CD14-positive monocyte (primary cell): ENCODE data around the gene ARHGEF11. TPM values are rescaled to one million over a fixed set of nuclear protein-coding genes. Genes with fewer than 3 reads are reported as not detected.

Source experiments
- DNase-seq, 3 donors: peaks; one replicate each; pipeline ENCODE4 v3.0.0-alpha.2; 2011 to 2022
- H2AFZ ChIP-seq: 2 replicates; pipeline ENCODE4 v1.6.0; 2012; ENCODE audit warnings: mild to moderate bottlenecking, low read depth, low read length, inconsistent platforms; ENCODE audit not compliant: insufficient read depth, poor library complexity, severe bottlenecking
- H3K27ac ChIP-seq, 2 donors: 1 replicate in 1 of 2; 2 replicates in 1 of 2; pipeline ENCODE4 v1.5.1; 2012 to 2013; ENCODE audit warnings: low read length in 2 of 2, control low read depth in 1 of 2, inconsistent platforms in 1 of 2, low read depth in 1 of 2, mild to moderate bottlenecking in 1 of 2
- H3K27me3 ChIP-seq, 2 donors: one replicate each; pipeline versions ENCODE4 v1.6.0 to v1.6.1; 2011 to 2013; ENCODE audit warnings: low read length in 2 of 2; ENCODE audit not compliant: control insufficient read depth in 2 of 2, insufficient read depth in 2 of 2
- H3K36me3 ChIP-seq, 2 donors: replicated peaks in 1 of 2; 1 replicate in 1 of 2; 2 replicates in 1 of 2; pipeline versions ENCODE4 v1.5.1 to v1.6.1; 2012 to 2013; ENCODE audit warnings: low read length in 2 of 2, control low read depth in 1 of 2, inconsistent platforms in 1 of 2, mild to moderate bottlenecking in 1 of 2; ENCODE audit not compliant: insufficient read depth in 2 of 2, control insufficient read depth in 1 of 2
- H3K4me1 ChIP-seq, 2 donors: 1 replicate in 1 of 2; 2 replicates in 1 of 2; pipeline versions ENCODE4 v1.5.1 to v1.6.1; 2012 to 2013; ENCODE audit warnings: low read length in 2 of 2, control low read depth in 1 of 2, inconsistent platforms in 1 of 2, mild to moderate bottlenecking in 1 of 2, moderate library complexity in 1 of 2; ENCODE audit not compliant: insufficient read depth in 2 of 2, control insufficient read depth in 1 of 2
- H3K4me2 ChIP-seq: replicated peaks from 2 replicates; pipeline ENCODE3; 2012; ENCODE audit warnings: low read length, moderate library complexity, mild to moderate bottlenecking; ENCODE audit not compliant: poor library complexity, severe bottlenecking; ENCODE audit errors: extremely low read depth
- H3K4me3 ChIP-seq, 3 experiments: fragments of 200-600 bp in 1 of 3; sonication (generic) in 1 of 3; replicated peaks in 1 of 3; 1 replicate in 2 of 3; 2 replicates in 1 of 3; pipeline ENCODE4 v1.5.1; 2011 to 2013; ENCODE audit warnings: low read length in 3 of 3, mild to moderate bottlenecking in 3 of 3, control low read depth in 2 of 3, low read depth in 2 of 3, inconsistent platforms in 1 of 3, moderate library complexity in 1 of 3
- H3K79me2 ChIP-seq: 2 replicates; pipeline ENCODE4 v1.6.0; 2012; ENCODE audit warnings: mild to moderate bottlenecking, control low read depth, inconsistent platforms, low read length, moderate library complexity; ENCODE audit not compliant: insufficient read depth
- H3K9ac ChIP-seq: 2 replicates; pipeline ENCODE4 v1.6.0; 2017; ENCODE audit warnings: low read length, mild to moderate bottlenecking; ENCODE audit not compliant: insufficient read depth, poor library complexity, severe bottlenecking
- H3K9me3 ChIP-seq, 2 donors: replicated peaks in 1 of 2; 1 replicate in 1 of 2; 2 replicates in 1 of 2; pipeline versions ENCODE4 v1.5.1 to v1.6.1; 2012 to 2013; ENCODE audit warnings: low read length in 2 of 2, control low read depth in 1 of 2; ENCODE audit not compliant: control insufficient read depth in 1 of 2, insufficient read depth in 1 of 2
- H4K20me1 ChIP-seq: 2 replicates; pipeline ENCODE4 v1.6.0; 2012; ENCODE audit warnings: mild to moderate bottlenecking, low read length, control low read depth, moderate library complexity; ENCODE audit not compliant: insufficient read depth
- H3K27ac Mint-ChIP-seq, 7 donors: one replicate each; pipeline ENCODE4 v1.8.0; 2020; ENCODE audit warnings: mild to moderate bottlenecking in 7 of 7, mixed read lengths in 7 of 7, moderate library complexity in 6 of 7, inconsistent platforms in 2 of 7
- H3K27me3 Mint-ChIP-seq, 3 donors: one replicate each; pipeline ENCODE4 v1.8.0; 2021 to 2022; ENCODE audit warnings: low read depth in 3 of 3, mild to moderate bottlenecking in 3 of 3, mixed read lengths in 3 of 3, moderate library complexity in 3 of 3, inconsistent platforms in 1 of 3
- H3K36me3 Mint-ChIP-seq, 2 donors: one replicate each; pipeline ENCODE4 v1.8.0; 2020; ENCODE audit warnings: mixed read lengths in 2 of 2, inconsistent platforms in 1 of 2, mild to moderate bottlenecking in 1 of 2
- H3K4me1 Mint-ChIP-seq: one replicate; pipeline ENCODE4 v1.8.0; 2020; ENCODE audit warnings: mild to moderate bottlenecking, mixed read lengths
- H3K4me3 Mint-ChIP-seq, 2 donors: one replicate each; pipeline ENCODE4 v1.8.0; 2020; ENCODE audit warnings: mild to moderate bottlenecking in 2 of 2, mixed read lengths in 2 of 2, moderate library complexity in 1 of 2
- H3K9me3 Mint-ChIP-seq, 7 donors: one replicate each; pipeline ENCODE4 v1.8.0; 2020 to 2022; ENCODE audit warnings: mixed read lengths in 7 of 7, mild to moderate bottlenecking in 6 of 7, moderate library complexity in 6 of 7, inconsistent platforms in 2 of 7
- WGBS: methylation state at CpG from one replicate; pipeline ENCODE4 v1.1.5; 2013; ENCODE audit warnings: missing lambda C conversion rate; ENCODE audit not compliant: insufficient coverage; 5-methylcytosine and 5-hydroxymethylcytosine counted together
- intact Hi-C, 2 donors: fragments of 100-400 bp; cut with micrococcal nuclease; formaldehyde crosslinking; loops; one replicate each; pipeline versions ENCODE4 v1.15.0 to v1.15.1; 2023
- polyA plus RNA-seq, 3 donors: library from polyadenylated mRNA; depleted of rRNA in 1 of 3; unstranded in 2 of 3; stranded (reverse) in 1 of 3; fragments of 300-500 nt in 2 of 3; fragments of >200 nt in 1 of 3; fragmentation: Illumina TruSeq in 2 of 3; gene quantifications; 1 replicate in 2 of 3; 2 replicates in 1 of 3; pipeline ENCODE4 v1.2.3, GENCODE V29; 2012 to 2021
- TF ChIP-seq, protein P1 (sequence below): fragments of 200-600 bp; IDR thresholded peaks from one replicate; pipeline ENCODE4 v1.8.0; 2022; ENCODE audit warnings: antibody characterized with exemption, mild to moderate bottlenecking

Gene ARHGEF11
- polyA plus RNA-seq, 3 donors, result 17.0 to 78.5 (median 17.7) TPM

DNA sequence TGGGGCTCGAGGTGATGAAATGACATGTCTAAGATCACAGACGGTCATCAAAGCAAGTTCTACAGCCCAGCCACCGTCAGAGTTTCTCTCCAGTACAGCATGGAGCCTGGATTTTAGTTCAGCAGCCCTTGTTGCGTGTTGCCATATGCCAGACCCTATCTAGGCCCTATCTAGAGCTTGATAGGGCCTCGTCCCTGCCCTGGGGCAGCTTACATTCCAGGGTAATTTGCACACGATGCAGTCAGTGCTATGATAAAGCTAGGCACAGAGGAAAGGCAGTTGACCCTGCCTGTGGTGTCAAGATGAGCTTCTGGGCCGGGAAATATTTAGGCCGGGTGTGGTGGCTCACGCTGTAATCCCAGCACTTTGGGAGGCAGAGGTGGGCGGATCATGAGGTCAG lies 35.2 kb upstream of the ARHGEF11 start:
- Histone ChIP-seq H3K79me2 (no peaks in the 10 kb centered on the region), H3K9ac (no peak overlapping the region), H3K27ac (no peak overlapping the region), H3K36me3 (no peaks in the 10 kb centered on the region), H3K4me1 (peaks cover 10 to 11% of the 10 kb centered on the region in 2 donors), H2AFZ (no peak overlapping the region), H3K9me3 (no peaks in the 10 kb centered on the region), H4K20me1 (no peaks in the 10 kb centered on the region), H3K27me3 (no peaks in the 10 kb centered on the region), H3K4me2 (no peak overlapping the region), H3K4me3 (no peak overlapping the region)
- Mint-ChIP-seq H3K27me3 (peaks cover 3 to 18% (median 4%) of the 10 kb centered on the region in 3 donors), H3K36me3 (no peaks in the 10 kb centered on the region), H3K4me1 (peaks cover 7% of the 10 kb centered on the region), H3K9me3 (peaks cover 0 to 5% (median 0%) of the 10 kb centered on the region in 7 donors), H3K27ac (no peak overlapping the region), H3K4me3 (no peak overlapping the region)
- TF ChIP-seq, protein P1, sequence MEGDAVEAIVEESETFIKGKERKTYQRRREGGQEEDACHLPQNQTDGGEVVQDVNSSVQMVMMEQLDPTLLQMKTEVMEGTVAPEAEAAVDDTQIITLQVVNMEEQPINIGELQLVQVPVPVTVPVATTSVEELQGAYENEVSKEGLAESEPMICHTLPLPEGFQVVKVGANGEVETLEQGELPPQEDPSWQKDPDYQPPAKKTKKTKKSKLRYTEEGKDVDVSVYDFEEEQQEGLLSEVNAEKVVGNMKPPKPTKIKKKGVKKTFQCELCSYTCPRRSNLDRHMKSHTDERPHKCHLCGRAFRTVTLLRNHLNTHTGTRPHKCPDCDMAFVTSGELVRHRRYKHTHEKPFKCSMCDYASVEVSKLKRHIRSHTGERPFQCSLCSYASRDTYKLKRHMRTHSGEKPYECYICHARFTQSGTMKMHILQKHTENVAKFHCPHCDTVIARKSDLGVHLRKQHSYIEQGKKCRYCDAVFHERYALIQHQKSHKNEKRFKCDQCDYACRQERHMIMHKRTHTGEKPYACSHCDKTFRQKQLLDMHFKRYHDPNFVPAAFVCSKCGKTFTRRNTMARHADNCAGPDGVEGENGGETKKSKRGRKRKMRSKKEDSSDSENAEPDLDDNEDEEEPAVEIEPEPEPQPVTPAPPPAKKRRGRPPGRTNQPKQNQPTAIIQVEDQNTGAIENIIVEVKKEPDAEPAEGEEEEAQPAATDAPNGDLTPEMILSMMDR, result no peak
- DNase-seq, result no peak
- intact Hi-C loops, result no loop called here
- 95% methylated on average over 10 of the region's 10 CpGs for WGBS

DNA sequence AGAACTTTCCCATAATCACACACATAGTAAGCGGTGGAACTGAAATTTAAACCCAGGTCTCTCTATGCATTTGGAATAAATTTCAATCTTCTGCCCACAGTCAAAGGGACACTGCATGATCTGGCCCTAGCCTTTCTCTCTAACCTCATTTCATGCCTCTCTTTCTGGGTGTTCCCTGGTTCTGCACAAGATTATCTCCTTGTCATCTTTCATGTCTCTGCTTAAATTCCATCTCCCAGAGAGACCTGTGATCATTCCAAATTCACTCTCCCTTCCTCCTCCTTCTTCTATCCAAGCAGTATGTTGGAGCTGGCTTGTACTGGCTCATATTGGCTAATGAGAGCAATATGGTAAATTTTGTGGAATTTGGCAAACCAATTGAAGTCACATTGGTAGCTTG lies 31.9 kb upstream of the ARHGEF11 start:
- Histone ChIP-seq H3K4me3 (no peak overlapping the region), H3K79me2 (no peaks in the 10 kb centered on the region), H3K36me3 (no peaks in the 10 kb centered on the region), H3K9me3 (no peaks in the 10 kb centered on the region), H3K27ac (no peak overlapping the region), H3K27me3 (no peaks in the 10 kb centered on the region), H3K4me2 (no peak overlapping the region), H2AFZ (no peak overlapping the region), H4K20me1 (no peaks in the 10 kb centered on the region), H3K9ac (no peak overlapping the region), H3K4me1 (peaks cover 0 to 9% of the 10 kb centered on the region in 2 donors)
- intact Hi-C loops, result loop anchor here in 1 of 2 donors (10.0 kb wide), 1 partner anchor 143 kb away; no protein-coding TSS in a partner anchor
- H3K9me3 Mint-ChIP-seq, result peaks cover 0 to 5% (median 0%) of the 10 kb centered on the region in 7 donors
- no peaks in the 10 kb centered on the region for H3K36me3 Mint-ChIP-seq
- no peak overlapping the region for H3K4me3 Mint-ChIP-seq
- 100% methylated on average over 1 of the region's 1 CpG for WGBS
- no peak for DNase-seq
- TF ChIP-seq, protein P1, result no peak
- H3K27me3 Mint-ChIP-seq, result peaks cover 2 to 17% (median 15%) of the 10 kb centered on the region in 3 donors
- H3K4me1 Mint-ChIP-seq, result peaks cover 11% of the 10 kb centered on the region
- no peak overlapping the region for H3K27ac Mint-ChIP-seq
